Keratinocyte (primary cell): ENCODE measurements around the gene SRGAP3.

Experiments used
- EZH2 ChIP-seq: IDR thresholded peaks from one replicate; pipeline ENCODE4 v1.6.1; 2012; ENCODE audit warnings: inconsistent platforms, mild to moderate bottlenecking, low read length, moderate library complexity
- TF ChIP-seq, protein P1 (sequence below), 3 experiments: IDR thresholded peaks in 1 of 3; conservative IDR thresholded peaks in 1 of 3; optimal IDR thresholded peaks in 1 of 3; 2 replicates in 2 of 3; 3 replicates in 1 of 3; pipeline versions ENCODE3 to v1.5.1; 2011; ENCODE audit warnings: low read length in 3 of 3, mild to moderate bottlenecking in 3 of 3, moderate library complexity in 2 of 3, control low read depth in 1 of 3, inconsistent platforms in 1 of 3; ENCODE audit not compliant: insufficient read depth in 2 of 3; ENCODE audit errors: extremely low read depth in 1 of 3

DNA sequence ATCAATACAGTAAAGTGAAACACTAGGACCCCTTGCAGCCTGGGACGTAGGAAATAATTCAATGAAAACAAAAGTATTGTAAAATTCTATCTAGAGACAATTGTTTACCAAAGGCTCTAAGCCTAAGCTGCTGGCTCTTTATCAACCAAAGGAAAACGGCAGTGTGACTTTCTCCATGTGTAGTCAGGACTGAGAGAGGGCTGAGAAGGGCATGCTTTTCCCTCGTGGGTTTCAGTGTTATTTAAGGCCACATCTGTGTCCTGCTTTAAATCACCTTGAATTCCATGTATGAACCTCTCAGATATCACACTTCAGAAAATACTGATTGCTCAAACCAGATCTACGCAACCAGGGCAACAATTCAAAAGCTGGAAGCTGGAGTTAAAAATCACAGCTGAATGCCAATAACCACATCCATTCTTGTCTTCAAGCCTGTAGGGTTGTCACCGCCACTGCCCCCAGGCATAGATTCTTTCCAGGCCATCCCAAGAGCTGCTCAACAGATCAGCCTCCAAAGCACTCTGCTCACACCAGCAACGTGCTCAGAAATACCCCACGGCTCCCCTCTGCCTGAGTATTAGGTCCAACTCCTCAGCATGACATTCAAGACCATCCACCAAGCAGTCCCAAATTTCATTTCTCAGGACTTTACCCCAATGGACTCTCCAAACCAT lies 124.0 kb downstream of the SRGAP3 start:
- TF ChIP-seq, protein P1, sequence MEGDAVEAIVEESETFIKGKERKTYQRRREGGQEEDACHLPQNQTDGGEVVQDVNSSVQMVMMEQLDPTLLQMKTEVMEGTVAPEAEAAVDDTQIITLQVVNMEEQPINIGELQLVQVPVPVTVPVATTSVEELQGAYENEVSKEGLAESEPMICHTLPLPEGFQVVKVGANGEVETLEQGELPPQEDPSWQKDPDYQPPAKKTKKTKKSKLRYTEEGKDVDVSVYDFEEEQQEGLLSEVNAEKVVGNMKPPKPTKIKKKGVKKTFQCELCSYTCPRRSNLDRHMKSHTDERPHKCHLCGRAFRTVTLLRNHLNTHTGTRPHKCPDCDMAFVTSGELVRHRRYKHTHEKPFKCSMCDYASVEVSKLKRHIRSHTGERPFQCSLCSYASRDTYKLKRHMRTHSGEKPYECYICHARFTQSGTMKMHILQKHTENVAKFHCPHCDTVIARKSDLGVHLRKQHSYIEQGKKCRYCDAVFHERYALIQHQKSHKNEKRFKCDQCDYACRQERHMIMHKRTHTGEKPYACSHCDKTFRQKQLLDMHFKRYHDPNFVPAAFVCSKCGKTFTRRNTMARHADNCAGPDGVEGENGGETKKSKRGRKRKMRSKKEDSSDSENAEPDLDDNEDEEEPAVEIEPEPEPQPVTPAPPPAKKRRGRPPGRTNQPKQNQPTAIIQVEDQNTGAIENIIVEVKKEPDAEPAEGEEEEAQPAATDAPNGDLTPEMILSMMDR (optimal IDR thresholded peaks at IDR 0.05 in 1 of 3, IDR thresholded peaks at IDR 0.05 in 1 of 3, conservative IDR thresholded peaks at IDR 0.05 in 1 of 3; ENCODE audit: extremely low read depth in 1 of 3, insufficient read depth in 2 of 3, low read length in 3 of 3): no peak
- TF ChIP-seq EZH2: no peak
